GM21717 (cell line): ENCODE measurements around the gene RIPOR2.
"Not testable (repeated sequence)": the region's sequence is repeated elsewhere in the genome, so short reads cannot be mapped to it uniquely, and the experiment has no call there.

Experiments used
- ATAC-seq: cut with Tn5 transposase; IDR thresholded peaks from one replicate; pipeline ENCODE4 v1.9.1; 2021; ENCODE audit warnings: mild to moderate bottlenecking, moderate library complexity; ENCODE audit not compliant: unreplicated experiment

RIPOR2 gene

GRCh38 chr6:24926647-24927046 is 9.1 kb downstream of the RIPOR2 start:
- not testable (repeated sequence) for ATAC-seq

GRCh38 chr6:24926192-24926591 is 9.6 kb downstream of the RIPOR2 start:
- ATAC-seq, result no peak

- ATAC-seq, result no peak
Observed at GRCh38 chr6:24925661-24926060, 10.1 kb downstream of the RIPOR2 start.

- no peak for ATAC-seq
Observed at GRCh38 chr6:24924580-24925356, 11.0 kb downstream of the RIPOR2 start.

GRCh38 chr6:24923885-24924401 is 11.8 kb downstream of the RIPOR2 start:
- no peak for ATAC-seq

GRCh38 chr6:24922814-24923213 is 12.9 kb downstream of the RIPOR2 start:
- no peak for ATAC-seq

- no peak for ATAC-seq
Observed at GRCh38 chr6:24922170-24922569, 13.6 kb downstream of the RIPOR2 start.

GRCh38 chr6:24920136-24920535 is 15.6 kb downstream of the RIPOR2 start:
- no peak for ATAC-seq

- ATAC-seq, result peak; percentile 46
Observed at GRCh38 chr6:24919056-24919892, 16.5 kb downstream of the RIPOR2 start.

GRCh38 chr6:24918641-24919055 is 17.1 kb downstream of the RIPOR2 start:
- ATAC-seq, result no peak

- no peak for ATAC-seq
Observed at GRCh38 chr6:24916496-24916895, 19.3 kb downstream of the RIPOR2 start.

- no peak for ATAC-seq
Observed at GRCh38 chr6:24915641-24916040, 20.1 kb downstream of the RIPOR2 start.

GRCh38 chr6:24914082-24914481 is 21.7 kb downstream of the RIPOR2 start:
- ATAC-seq, result not testable (repeated sequence)

GRCh38 chr6:24911796-24912382 is 23.9 kb downstream of the RIPOR2 start:
- ATAC-seq, result no peak

GRCh38 chr6:24910961-24911725 is 24.6 kb downstream of the RIPOR2 start:
- ATAC-seq, result peak; percentile 4

GRCh38 chr6:24910331-24910960 is 25.3 kb downstream of the RIPOR2 start:
- ATAC-seq, result peak; percentile 53

- no peak for ATAC-seq
Observed at GRCh38 chr6:24909241-24910216, 26.2 kb downstream of the RIPOR2 start.

- ATAC-seq, result no peak
Observed at GRCh38 chr6:24908650-24909035, 27.1 kb downstream of the RIPOR2 start.
